Stimulated activated naive CD4-positive, alpha-beta T cell treated with Interleukin-2 at 50 U/mL for 16 hours (primary cell): Measurements from ENCODE around the gene NDUFAF8.

Experiments used
- DNase-seq: peaks from one replicate; lab custom pipeline; 2025; lab: John Stamatoyannopoulos, UW

The NDUFAF8 gene

DNA sequence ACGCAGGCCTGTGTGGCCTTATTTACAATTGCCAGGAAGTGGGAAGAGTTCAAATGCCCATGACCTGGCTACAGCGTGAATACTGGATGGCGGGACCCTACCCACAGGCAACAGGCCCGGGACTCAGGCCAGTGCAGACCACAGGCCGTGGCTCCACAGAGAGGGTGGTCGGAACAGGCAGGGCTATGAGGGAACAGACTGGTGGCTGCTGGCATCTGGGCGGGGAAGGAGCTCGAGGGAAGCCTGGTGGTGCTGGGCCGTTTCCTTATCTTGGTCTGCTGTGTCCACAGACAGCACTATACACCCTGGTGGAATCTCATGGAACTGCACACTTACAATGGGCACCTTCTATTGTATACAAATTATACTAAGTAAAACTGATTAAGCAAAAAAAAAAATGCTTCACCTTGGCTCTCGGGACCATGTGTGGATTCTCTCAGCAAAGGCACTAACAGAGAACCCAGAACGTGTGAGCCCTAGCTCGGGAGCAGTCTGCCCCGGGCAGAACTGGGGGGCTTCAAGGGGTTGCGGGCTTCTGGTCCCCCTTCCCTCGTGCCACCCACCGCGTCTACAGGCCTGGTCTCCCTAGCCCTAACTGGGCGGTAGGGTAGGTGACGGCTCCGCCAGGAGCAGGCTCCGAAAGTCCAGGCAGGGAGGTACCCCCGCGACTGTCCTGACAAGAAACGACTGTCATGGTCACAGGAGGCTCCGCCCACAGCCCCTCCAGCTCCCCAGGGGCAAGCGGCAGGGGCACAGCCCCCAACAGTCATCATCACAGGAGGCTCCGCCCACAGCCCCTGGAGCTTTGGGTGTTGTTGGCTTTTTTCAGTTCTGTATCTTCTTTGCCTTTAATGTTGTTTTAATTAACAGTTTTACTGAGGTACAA, 38.2 kb upstream of the NDUFAF8 start:
- DNase-seq, result no peak

DNA sequence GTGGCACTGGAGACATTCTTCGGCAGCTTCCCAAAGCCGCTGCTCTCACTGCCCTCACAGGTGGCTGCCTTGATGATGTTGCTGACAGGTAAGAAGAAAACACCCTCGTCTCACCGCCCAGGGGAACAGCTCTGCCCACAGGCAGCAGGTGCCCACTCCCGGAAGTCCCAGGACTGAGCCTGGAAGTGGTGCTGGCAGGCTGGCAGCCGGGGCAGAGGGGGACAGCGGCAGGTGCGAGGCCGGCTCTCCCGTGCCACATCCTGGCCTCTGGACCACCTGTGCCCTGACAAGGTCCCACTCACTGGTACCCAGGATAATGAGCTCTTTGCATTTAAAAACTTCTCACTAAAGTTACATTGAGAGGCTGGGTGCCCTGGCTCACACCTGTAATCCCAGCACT, 36.8 kb upstream of the NDUFAF8 start:
- DNase-seq, result no peak

DNA sequence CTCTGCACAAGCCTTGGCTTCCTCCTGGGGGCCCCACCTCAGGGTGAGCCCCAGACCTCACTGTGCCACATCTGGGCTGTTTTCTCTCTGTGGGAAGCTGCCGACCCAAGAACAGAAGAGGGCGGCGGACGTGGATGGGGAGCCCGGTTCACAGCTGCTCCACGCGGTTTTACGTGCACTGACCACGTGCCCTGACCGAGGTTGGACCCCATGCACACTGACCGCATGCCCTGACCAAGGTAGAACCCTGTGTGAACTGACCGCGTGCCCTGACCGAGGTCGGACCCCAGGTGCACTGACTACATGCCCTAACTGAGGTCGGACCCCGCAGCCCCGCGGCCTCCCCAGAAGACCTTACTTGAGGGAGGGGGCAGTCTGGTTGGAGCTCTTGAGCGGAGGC, 36.0 kb upstream of the NDUFAF8 start:
- no peak for DNase-seq

DNA sequence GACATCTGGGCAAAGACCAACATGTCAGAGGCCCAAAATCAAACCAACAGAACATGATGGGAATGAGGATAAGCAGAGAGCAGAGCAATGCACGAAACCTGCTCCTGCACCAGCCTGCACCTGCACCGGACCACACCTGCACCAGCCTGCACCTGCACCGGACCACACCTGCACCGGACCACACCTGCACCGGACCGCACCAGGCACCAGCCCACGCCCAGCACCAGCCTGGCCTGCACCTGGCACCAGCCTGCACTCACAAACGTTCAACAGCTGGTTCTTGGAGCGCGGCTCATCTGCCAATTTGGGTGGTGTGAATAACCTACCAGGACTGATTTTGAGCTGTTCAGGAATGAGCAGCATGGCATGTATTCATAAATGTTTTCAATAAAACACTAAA, 34.5 kb upstream of the NDUFAF8 start:
- no peak for DNase-seq

DNA sequence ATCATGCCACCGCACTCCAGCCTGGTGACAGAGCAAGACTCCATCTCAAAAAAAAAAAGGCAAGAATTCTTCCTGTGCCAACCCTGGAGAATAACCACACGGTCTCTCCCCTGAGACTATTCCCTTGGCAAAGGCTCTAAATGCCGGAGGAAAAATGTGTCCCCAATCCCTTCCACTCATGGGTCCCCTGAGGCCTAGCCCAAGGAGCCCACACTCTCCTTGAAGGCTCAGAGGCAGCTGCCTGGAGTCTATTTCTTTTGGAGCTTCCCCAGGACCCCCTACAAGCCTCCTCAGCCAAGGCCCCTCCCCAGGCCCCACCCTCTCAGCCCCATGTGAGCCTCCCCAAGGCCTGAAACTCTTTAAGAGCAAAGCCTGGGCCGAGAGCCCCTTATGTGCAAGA, 33.0 kb upstream of the NDUFAF8 start:
- DNase-seq, result no peak

DNA sequence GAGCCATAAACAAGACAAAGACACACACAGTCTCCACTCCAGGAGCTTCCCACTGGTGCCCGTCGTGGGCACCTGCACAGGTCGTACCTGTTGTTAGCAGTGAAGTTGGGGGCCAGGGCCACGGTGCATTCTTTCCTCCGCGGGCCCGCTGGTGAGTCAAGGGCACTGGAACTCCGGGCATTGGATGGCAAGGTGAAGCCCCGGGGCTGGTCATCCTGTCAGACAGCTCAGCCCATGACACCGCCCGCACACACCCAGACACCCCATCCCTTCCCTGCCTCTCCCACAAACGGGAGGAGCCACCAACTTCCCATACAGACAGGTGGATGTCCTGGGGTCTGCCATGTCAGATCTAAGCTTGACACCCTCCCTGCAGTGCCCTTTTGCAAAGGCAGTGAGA, 32.5 kb upstream of the NDUFAF8 start:
- no peak for DNase-seq

DNA sequence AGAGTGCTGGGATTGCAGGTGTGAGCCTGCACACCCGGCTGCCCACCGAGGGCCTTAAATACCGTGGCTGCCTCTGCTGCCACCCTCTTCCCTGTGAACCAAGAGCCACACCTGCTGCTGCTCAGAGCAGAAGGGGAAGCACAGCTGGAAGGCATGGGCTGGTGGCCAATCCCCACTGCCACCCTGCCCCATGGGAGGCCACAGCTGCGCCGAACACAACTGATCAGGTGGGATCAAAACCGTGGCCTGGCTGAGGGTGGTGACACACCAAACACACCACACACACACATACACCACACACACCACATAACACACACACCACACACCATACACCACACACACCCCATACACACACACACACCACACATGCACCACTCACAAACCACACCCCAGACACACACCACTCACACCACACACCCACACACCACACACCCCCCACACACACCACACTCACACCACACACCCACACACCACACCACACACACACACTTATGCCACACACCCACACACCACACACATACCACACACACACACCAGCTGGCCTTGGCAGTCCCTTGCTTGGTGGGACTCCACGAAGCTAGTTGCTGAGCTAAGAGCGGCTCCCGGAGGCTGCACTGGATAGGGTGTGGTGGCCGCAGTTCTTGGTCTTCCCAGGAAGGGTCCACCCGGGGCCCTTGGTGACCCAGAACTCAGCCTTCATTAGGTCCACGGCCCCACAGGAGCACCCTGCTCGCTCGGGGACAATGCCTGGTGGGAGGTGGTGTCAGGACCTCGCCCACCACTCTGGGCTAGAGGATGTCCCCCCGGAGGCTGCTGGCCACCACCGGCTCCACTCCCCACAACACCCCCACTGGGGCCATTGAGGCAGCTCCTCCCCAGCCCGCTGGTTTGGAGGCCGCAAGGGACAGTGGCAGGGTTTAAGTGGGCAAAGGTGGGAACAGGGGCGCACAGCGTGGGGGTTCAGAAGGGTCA, 31.2 kb upstream of the NDUFAF8 start:
- DNase-seq, result no peak

DNA sequence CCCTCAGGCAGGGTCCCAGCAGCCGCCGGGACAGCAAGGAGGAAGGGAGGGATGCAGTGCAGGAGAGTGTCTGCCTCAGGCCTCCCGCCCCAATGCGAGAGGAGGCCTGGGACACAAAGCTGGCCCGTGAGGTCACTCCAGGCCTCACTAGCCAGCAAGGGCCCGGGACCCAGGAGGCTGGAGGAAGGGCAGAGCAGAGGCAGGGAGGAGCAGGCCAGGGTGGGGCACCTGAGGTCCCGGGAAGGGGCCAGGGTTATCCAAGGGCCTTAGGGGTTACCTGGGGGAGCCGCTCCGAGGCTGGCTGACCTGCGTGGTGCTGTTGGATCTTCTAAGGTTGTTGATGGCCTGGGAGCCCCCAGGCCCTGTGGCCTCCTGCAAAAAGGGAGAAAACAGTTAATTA, 30.5 kb upstream of the NDUFAF8 start:
- DNase-seq, result no peak

DNA sequence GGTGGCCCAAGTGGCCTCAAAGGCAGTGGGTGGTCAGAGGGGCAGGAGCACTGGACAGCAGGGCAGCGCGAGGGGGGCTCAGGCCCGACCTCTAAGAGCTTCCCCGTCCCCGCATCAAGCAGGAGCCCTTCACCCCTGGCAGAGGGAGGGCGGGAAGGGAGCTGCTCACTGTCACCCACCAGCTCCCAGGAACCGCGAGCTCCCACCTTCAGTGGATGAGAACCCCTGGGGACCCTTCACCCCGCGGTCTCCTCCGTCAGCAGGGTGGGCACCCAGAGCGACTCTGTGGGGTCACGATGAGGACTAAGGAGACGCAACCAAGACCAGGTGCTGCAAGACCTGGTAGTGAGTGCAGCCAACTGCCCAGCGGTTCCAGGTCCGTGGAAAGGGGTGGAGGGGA, 30.0 kb upstream of the NDUFAF8 start:
- DNase-seq, result no peak

DNA sequence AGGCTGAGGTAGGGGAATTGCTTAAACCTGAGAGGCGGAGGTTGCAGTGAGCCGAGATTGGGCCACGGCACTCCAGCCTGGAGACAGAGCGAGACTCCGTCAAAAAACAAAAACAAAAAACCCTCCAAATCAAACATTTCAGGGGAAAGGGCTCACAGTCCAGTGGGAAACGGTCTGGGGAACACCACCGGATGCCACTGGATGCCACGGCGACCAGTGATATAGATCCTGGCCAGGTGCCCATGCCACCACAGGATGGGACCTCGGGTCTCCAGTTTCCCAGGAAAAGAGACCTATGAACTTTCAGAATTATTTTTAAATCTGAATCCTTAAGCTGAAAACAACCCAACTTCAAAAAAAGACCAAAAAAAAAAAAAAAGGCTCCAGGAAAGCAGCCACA, 28.7 kb upstream of the NDUFAF8 start:
- no peak for DNase-seq

DNA sequence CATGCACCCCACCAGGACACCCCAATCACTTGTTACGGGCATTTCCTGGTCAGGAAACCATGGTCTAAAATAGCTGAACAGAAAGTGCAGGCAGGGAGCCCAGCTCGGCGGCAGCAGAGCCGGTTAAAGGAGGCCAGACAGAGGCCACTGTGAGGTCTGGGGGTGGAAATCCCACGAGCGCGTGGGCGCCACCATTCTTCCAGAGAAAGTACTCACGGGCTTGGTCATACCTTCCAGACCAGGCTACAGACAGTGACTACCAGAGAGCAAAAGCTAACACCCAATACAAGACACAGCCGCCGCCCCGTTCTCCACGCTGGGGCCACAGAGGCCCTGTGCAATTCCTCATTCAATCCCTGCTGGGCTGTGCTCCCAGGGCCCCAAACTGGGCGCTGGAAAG, 28.2 kb upstream of the NDUFAF8 start:
- no peak for DNase-seq

DNA sequence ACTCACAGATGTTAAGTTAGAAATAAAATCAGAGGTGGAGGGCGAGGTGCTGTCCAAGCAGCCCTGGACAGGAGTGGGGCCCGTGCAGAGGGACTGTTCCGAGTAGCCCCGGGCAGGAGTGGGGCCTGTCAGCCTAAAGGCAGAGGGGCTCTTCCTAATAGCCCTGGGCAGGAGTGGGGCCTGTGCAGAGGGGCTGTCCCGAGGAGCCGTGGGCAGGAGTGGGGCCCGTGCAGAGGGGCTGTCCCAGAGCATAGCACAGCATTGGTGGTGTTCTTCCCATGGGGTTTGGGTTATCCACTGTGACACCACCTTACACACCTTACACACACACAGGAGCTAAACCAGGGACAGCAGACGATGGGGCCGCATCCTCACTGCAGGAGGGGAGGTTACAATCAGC, 26.8 kb upstream of the NDUFAF8 start:
- no peak for DNase-seq

DNA sequence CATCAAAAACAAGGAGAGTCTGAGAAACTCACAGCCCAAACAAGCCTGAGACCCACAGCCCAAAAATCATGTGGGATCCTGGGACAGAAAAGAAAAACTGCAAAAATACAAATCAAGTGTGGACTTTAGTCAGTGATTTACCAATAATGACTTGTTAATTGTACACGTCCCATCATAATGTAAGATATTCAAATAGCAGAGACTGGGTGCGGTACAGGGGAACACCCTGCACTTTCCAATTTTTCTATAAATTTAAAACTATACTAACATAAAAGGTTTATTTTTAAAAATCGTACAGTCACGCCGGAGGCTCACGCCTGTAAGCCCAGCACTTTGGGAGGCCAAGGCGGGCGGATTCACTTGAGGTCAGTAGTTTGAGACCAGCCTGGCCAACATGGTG, 25.1 kb upstream of the NDUFAF8 start:
- DNase-seq, result no peak

DNA sequence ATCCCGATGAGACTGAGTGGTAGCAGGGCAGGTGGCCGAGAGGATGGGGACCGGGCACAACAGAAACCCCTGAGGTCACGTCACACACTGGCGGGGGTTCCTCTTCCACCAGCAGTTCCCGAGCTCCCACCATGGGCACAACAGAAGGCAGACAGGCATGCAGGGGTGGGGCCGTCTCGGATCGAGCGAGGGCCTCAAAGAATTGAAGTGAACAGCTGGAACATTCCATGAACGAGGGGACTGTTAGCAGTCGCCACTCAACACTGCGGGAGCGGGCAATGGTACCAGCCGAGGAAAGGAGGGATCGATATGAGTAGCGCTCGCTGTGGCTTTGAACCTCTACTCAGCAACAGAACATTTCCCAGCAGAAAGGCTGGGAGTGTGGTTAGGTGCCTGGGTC, 21.6 kb upstream of the NDUFAF8 start:
- DNase-seq, result no peak

DNA sequence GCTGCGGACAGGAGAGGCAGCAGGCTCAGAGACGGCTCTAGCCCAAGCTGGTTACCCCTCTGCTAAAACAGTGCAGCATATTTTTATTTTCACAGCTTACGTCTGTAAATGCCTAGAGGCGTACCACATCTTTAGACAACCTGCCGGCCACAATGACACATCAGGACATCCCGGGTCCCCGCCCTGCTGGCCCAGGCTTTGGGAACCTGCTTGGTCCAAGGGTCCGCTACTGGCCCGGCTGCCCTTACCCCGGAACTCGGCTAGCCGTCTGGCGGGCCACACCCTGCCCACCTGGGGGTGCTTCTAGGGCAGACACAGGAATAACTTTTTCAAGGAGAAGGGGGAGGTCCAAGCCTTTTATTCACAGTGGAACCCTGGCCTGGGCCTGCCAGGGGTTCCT, 20.7 kb upstream of the NDUFAF8 start:
- no peak for DNase-seq

DNA sequence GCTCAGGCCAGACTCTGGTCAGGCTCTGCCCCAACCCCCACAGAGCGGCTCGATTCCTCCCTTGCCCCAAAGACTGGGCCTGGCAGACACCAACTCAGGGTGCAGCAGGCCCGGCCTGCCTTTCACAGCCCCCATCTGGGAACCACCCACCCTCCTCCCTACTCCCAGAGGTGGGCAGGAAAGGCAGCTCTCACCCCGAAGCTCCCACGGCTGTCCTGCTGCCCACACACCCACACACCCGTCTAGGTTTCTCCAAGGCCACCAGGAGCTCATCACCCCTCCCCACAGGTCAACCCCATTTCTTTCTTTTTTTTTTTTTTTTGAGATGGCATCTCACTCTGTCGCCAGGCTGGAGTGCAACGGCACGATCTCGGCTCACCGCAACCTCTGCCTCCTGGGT, 20.1 kb upstream of the NDUFAF8 start:
- no peak for DNase-seq

DNA sequence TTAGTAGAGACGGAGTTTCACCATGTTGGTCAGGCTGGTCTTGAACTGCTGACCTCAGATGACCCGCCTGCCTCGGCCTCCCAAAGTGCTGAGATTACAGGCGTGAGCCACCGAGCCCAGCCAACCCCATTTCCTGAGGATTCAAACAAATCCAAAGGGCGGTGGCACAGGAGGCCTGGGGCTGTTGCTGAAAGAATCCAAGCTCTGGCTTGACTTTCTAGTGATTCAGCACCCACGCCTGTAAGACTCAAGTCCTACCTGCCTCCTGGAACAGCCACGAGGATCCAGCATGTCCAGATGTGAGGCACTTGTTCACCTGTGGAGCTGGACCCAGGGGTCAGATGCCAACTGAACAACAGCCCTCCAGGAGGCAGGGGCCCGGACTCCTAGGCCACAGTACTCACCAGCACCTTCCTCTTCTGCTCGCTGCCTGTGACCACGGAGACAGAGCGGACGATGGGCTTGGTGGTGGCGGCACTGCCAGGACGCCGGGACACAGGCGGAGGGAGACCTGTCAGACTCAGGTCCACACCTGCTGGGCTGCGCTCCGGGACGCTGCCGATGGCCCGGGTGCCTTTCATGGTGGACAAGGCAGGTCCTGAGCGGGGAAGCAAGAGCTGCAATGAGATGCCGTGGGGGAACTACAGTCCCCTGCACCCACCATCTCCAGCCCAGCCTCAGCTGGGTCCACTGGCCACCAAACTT, 19.5 kb upstream of the NDUFAF8 start:
- no peak for DNase-seq

DNA sequence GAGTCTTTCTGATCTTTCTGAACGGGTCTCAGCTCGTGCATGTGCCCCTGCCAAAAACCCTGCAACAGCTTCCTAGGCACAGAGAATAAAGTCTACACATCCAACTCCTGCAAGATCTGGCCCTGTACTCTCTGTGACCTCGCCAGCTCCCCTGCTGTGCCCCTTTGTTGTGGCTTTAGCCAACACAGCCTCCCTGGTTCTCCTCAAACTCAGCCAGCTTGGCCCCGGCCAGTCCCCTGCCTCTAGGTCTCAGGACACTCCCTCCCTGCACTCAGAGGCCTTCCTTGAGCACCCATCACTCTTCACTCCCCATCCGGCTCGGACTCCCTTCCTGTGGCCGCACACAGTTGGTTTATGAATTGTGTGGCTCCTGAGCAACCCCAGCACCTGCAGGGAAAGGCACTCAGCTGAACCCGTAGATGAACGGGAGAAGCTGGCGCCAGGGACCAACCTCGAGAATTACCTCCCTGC, 17.7 kb upstream of the NDUFAF8 start:
- no peak for DNase-seq

DNA sequence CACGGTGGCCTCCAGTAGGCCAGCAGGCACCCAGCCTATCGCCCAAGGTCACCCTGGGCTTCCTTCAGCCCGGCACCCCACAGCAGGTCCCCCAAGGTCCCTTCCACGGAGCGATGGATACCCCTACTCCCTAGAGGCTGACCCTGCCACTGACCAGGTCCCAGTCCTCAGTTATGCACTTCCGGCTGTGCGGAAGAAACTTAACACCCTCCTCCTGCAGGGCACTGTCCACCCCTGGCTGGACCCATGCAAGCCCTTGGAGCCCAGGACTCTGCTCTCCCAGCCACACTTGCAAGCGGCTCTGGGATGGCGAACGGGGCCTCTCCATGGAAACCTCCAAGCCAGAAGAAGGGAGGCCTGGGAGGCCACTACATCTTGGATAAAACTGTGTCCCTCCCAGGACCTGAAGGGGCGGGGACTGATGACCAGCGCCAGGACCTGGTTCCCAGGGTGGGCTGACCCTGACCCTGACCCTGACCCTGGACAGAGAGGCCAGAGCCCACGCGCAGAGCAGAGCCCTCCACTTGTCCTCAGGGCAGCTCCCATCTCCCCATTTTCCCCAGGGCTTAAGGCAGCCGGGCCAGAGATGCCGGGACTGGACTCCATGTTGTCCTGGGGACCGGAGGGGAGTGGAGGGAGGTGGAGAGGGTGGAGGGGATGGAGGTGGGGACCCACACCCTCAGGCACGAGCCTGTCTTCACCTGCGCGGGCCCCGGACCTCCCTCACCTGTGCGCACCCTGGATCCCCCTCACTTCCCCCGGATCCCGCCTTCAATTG, 17.1 kb upstream of the NDUFAF8 start:
- no peak for DNase-seq

DNA sequence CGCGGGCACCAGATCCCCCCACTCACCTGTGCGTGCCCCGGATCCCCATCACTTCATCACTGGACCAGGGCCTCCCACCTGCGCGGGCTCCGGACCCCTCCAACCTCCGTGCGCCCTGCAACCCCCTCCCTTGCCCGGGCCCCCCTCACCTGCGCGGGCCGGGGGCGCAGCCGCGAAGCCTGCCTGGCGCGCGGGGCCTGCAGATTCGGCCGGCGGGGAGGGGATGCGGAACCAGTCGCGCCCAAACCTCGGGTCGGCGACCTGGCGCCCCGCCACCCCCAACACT, 16.6 kb upstream of the NDUFAF8 start:
- DNase-seq, result no peak

DNA sequence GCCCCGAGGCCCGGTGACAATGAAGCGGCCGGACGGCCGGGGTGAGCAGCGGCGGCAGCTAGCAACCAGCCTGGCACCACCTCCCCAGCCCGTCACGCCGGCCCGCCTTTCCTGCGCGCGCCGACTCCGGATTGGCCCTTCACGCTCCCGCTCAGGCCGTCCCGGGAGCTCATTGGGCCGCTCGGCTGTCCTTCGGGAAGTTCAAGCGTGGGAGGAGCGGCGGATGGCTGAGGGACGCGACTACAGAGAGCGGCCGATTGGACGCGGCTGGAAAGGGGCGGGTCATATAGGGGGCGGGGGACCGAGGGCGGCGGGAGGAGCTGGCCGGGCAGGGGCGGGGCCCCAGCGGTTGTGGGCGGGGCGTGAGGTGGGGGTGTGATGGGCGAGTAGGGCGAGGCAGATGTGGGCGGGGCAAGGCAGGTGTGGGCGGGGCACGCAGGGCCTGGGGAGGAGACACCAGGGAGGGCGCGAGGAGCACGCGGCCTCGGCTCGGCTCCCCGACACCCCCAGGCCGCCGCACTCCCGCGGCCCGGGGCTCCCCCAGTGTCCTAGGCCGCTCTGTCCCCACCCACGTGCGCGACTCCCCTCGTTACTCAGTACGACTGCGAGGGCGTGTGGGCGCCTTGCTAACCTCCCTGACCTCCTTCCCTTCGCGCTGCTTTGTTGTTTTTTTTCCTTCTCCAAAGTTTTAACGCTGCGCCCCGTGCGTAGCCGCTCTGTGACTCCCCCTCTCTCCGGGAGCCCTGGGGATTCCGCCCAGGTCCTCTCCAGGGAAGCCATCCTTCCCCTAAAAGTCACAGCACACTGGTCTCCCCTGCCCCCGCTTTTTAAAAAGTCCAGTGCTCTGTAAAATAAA, 16.0 kb upstream of the NDUFAF8 start, which contains the start of gene CEP131:
Gene CEP131, minus strand, starts transcription at position 60 of the 856 bp plus-strand sequence. CDS start 2,909 bp downstream, outside the sequence.
- peak; percentile 99 for DNase-seq
